MCF 10A (cell line): ENCODE measurements around the gene SMIM43. TPM values are rescaled to one million over a fixed set of nuclear protein-coding genes. Genes with fewer than 3 reads are reported as not detected.

Source experiments
- BruUV-seq: library from RNA; stranded (reverse); fragments of 400-500 nt; replicated peaks from 2 replicates; lab custom pipeline; 2021; lab: Mats Ljungman, UMichigan
- CTCF ChIA-PET: fragments of 300-600 bp; sonication (Branson Sonifier 250); formaldehyde crosslinking; extraction: SDS; loops from one replicate; lab custom pipeline; 2021; ENCODE audit warnings: antibody characterized with exemption, inconsistent platforms; lab: Yijun Ruan, JAX
- POLR2A ChIA-PET: fragments of 300-600, 350-650 bp; sonication (Branson Sonifier 250); formaldehyde crosslinking; extraction: SDS; loops from one replicate; lab custom pipeline; 2020; ENCODE audit warnings: antibody characterized with exemption, inconsistent platforms; lab: Yijun Ruan, JAX
- DNase-seq: peaks from one replicate; pipeline ENCODE4 v3.0.0-alpha.2; 2018; ENCODE audit not compliant: unreplicated experiment
- H3K27ac Mint-ChIP-seq: one replicate; pipeline ENCODE4 v1.8.0; 2022; ENCODE audit warnings: mild to moderate bottlenecking, low read depth, mixed read lengths; ENCODE audit not compliant: unreplicated experiment
- H3K27me3 Mint-ChIP-seq: one replicate; pipeline ENCODE4 v1.8.0; 2022; ENCODE audit warnings: mixed read lengths; ENCODE audit not compliant: insufficient read depth, unreplicated experiment
- H3K36me3 Mint-ChIP-seq: one replicate; pipeline ENCODE4 v1.8.0; 2022; ENCODE audit warnings: mild to moderate bottlenecking, moderate library complexity, mixed read lengths; ENCODE audit not compliant: insufficient read depth, unreplicated experiment
- H3K4me1 Mint-ChIP-seq: one replicate; pipeline ENCODE4 v1.8.0; 2022; ENCODE audit warnings: mixed read lengths; ENCODE audit not compliant: insufficient read depth, unreplicated experiment
- H3K4me3 Mint-ChIP-seq: one replicate; pipeline ENCODE4 v1.8.0; 2022; ENCODE audit warnings: mild to moderate bottlenecking, moderate library complexity, mixed read lengths; ENCODE audit not compliant: unreplicated experiment
- H3K9me3 Mint-ChIP-seq: one replicate; pipeline ENCODE4 v1.8.0; 2022; ENCODE audit warnings: mixed read lengths; ENCODE audit not compliant: unreplicated experiment
- intact Hi-C: fragments of 100-400 bp; cut with micrococcal nuclease; formaldehyde crosslinking; loops from 2 replicates; pipeline ENCODE4 v1.14.1; 2022
- total RNA-seq: library from RNA; stranded (reverse); gene quantifications from 2 replicates; pipeline ENCODE4 v1.2.3, GENCODE V29; 2022
- TF ChIP-seq, protein P1 (sequence below): fragments of 200-600 bp; IDR thresholded peaks from one replicate; pipeline ENCODE4 v1.8.0; 2022; ENCODE audit warnings: antibody characterized with exemption, mild to moderate bottlenecking; ENCODE audit not compliant: unreplicated experiment

Gene SMIM43
- total RNA-seq, 1 experiment from 2014 or later, result not detected

DNA sequence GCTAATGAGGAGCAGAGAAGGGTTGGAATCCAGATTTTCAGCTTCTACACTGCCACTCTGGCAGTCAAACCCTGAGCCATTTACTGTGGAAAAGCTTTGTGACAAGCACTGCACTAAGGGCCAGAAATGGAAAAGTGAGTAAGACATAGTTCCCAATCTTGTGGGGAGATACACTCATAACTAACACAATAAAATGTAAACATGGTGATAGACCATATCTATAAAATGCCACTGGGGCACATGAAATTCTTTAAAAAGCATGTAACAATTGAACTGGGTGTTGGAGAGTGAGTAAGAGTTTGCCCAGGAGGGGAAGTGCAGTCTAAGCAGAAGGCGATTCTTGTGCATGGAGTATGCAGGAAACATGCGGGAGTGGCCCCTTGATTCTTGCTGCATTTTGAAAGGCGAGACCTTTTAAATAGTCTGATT lies 36.2 kb downstream of the SMIM43 start:
- intact Hi-C loops, result no loop called here
- Mint-ChIP-seq H3K27ac (no peak overlapping the region), H3K36me3 (no peaks in the 10 kb centered on the region), H3K4me1 (peaks cover 7% of the 10 kb centered on the region), H3K9me3 (no peaks in the 10 kb centered on the region), H3K4me3 (no peak overlapping the region), H3K27me3 (no peaks in the 10 kb centered on the region)
- TF ChIP-seq, protein P1, sequence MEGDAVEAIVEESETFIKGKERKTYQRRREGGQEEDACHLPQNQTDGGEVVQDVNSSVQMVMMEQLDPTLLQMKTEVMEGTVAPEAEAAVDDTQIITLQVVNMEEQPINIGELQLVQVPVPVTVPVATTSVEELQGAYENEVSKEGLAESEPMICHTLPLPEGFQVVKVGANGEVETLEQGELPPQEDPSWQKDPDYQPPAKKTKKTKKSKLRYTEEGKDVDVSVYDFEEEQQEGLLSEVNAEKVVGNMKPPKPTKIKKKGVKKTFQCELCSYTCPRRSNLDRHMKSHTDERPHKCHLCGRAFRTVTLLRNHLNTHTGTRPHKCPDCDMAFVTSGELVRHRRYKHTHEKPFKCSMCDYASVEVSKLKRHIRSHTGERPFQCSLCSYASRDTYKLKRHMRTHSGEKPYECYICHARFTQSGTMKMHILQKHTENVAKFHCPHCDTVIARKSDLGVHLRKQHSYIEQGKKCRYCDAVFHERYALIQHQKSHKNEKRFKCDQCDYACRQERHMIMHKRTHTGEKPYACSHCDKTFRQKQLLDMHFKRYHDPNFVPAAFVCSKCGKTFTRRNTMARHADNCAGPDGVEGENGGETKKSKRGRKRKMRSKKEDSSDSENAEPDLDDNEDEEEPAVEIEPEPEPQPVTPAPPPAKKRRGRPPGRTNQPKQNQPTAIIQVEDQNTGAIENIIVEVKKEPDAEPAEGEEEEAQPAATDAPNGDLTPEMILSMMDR, result no peak
- ChIA-PET POLR2A (interaction anchor here (0.7 to 2.7 kb wide), 3 partner anchors 17 to 63 kb away, joined by 4 to 12 read pairs (median 7); partner anchors contain the start of gene ANXA5), CTCF (interaction anchor here (0.7 to 2.3 kb wide), 3 partner anchors 8 to 530 kb away, joined by 3 to 12 read pairs (median 8); no protein-coding TSS in a partner anchor)
- BruUV-seq, result no TSS peak
- peak; percentile 44 for DNase-seq

DNA sequence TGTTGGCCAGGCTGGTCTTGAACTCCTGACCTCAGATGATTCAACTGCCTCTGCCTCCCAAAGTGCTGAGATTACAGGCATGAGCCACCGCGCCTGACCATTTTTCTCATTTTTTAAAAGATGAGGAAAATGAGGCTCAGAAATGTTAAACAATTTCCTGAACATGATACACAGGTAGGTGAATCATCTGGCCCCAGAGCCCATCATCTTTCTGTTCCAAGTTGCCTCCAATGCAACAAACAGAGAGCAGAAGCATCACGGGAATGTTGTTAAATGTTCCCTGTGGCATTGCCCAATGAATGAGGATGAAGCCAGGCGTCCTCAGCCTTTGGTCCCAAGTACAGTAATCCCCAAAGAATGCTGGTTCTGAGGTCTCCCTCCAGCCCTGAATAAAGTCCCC lies 36.9 kb downstream of the SMIM43 start:
- Mint-ChIP-seq H3K27ac (peak overlapping the region; percentile 67), H3K36me3 (no peaks in the 10 kb centered on the region), H3K9me3 (no peaks in the 10 kb centered on the region), H3K4me1 (peaks cover 7% of the 10 kb centered on the region), H3K27me3 (no peaks in the 10 kb centered on the region), H3K4me3 (no peak overlapping the region)
- CTCF ChIA-PET, result interaction anchor here (0.7 to 2.3 kb wide), 6 partner anchors 9 to 530 kb away, joined by 3 to 12 read pairs (median 4); no protein-coding TSS in a partner anchor
- no TSS peak for BruUV-seq
- intact Hi-C loops, result no loop called here
- TF ChIP-seq, protein P1, result no peak
- POLR2A ChIA-PET, result interaction anchor here (0.7 to 2.7 kb wide), 5 partner anchors 16 to 63 kb away, joined by 3 to 12 read pairs (median 4); partner anchors contain the start of gene ANXA5
- peak; percentile 87 for DNase-seq

DNA sequence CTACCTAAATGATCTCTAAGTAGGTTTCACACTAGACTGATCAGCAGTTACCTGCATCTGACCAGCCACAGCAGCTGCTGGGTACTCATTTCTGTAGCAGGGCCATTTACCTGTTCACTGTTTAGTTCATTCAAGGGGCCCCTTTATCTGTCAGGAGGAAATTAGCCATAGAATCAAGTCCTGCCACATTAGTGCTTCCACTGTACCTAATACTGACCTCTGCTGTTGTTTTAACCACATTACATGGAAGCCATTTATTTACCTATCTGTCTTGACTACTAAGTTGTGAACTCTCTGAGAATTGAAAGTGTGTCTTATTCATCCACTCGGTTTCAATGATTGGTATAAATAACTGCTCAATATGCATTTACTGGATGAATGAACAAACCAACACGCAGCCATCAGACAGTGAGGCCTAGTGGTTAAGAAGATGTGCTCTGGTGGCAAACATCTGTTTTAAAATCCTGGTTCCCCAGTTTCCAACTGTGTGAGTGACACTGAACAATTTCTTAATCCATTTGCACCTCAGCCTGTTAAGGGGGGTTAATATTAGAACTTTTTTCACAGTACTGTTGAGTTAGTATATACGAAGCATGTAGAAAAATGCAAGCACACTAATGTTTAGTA lies 38.2 kb downstream of the SMIM43 start:
- Mint-ChIP-seq H3K4me3 (no peak overlapping the region), H3K36me3 (no peaks in the 10 kb centered on the region), H3K27me3 (no peaks in the 10 kb centered on the region), H3K4me1 (peaks cover 7% of the 10 kb centered on the region), H3K27ac (peak overlapping the region; percentile 67), H3K9me3 (no peaks in the 10 kb centered on the region)
- TF ChIP-seq, protein P1, result peak; percentile 64
- intact Hi-C loops, result loop anchor here (1.0 kb wide), 1 partner anchor 29 kb away; no protein-coding TSS in a partner anchor
- ChIA-PET POLR2A (interaction anchor here (1.0 to 2.7 kb wide), 3 partner anchors 15 to 30 kb away, joined by 4 to 12 read pairs (median 5); partner anchors contain the start of gene ANXA5), CTCF (interaction anchor here (0.5 to 3.6 kb wide), 9 partner anchors 10 to 267 kb away, joined by 3 to 19 read pairs (median 5); partner anchors contain the start of gene ANXA5)
- peak; percentile 74 for DNase-seq
- no TSS peak for BruUV-seq

DNA sequence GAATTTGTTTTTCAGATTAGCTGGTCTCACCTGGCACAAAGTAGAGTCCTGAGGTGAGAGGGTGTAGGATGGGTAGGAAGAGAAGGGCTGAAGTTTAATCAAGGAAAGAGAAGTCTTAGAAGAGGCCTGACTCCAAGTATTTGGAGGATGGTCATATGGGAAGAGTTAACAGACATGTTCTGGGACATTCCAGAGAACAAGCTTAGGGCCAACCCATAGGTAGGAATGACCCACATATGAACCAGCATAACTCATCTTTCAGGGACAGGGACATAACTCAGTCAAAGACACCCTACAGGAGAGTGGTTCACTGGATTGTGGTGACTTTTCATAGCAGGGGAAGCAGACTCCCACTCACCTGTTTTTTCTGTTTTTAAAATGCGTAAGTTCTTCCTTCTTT lies 40.3 kb downstream of the SMIM43 start:
- intact Hi-C loops, result no loop called here
- Mint-ChIP-seq H3K27ac (no peak overlapping the region), H3K4me3 (no peak overlapping the region), H3K36me3 (no peaks in the 10 kb centered on the region), H3K27me3 (no peaks in the 10 kb centered on the region), H3K4me1 (peaks cover 7% of the 10 kb centered on the region), H3K9me3 (no peaks in the 10 kb centered on the region)
- no peak for DNase-seq
- no TSS peak for BruUV-seq
- ChIA-PET POLR2A (interaction anchor here (0.9 to 2.3 kb wide), 5 partner anchors 8 to 37 kb away, joined by 3 to 5 read pairs (median 3); partner anchors contain the start of gene ANXA5), CTCF (interaction anchor here (0.7 to 3.6 kb wide), 8 partner anchors 9 to 262 kb away, joined by 3 to 19 read pairs (median 5); partner anchors contain the start of gene ANXA5)
- TF ChIP-seq, protein P1, result no peak
